IPS-15b (cell line): ENCODE measurements around the gene NYAP1.

Experiments used
- H3K27me3 ChIP-seq: one replicate; pipeline ENCODE4 v1.6.1; 2013; ENCODE audit warnings: low read length; ENCODE audit not compliant: control insufficient read depth, insufficient read depth
- H3K36me3 ChIP-seq: one replicate; pipeline ENCODE4 v1.6.1; 2013; ENCODE audit warnings: low read length; ENCODE audit not compliant: control insufficient read depth, insufficient read depth
- H3K4me1 ChIP-seq: one replicate; pipeline ENCODE4 v1.6.1; 2013; ENCODE audit warnings: mild to moderate bottlenecking, low read length; ENCODE audit not compliant: control insufficient read depth, insufficient read depth
- H3K4me3 ChIP-seq: one replicate; pipeline ENCODE4 v1.5.1; 2013; ENCODE audit warnings: low read depth, low read length
- H3K9ac ChIP-seq: one replicate; pipeline ENCODE4 v1.6.1; 2013; ENCODE audit warnings: low read depth, mild to moderate bottlenecking, low read length
- H3K9me3 ChIP-seq: one replicate; pipeline ENCODE4 v1.6.1; 2013; ENCODE audit warnings: mild to moderate bottlenecking, low read length; ENCODE audit not compliant: control insufficient read depth, insufficient read depth

The NYAP1 gene

DNA sequence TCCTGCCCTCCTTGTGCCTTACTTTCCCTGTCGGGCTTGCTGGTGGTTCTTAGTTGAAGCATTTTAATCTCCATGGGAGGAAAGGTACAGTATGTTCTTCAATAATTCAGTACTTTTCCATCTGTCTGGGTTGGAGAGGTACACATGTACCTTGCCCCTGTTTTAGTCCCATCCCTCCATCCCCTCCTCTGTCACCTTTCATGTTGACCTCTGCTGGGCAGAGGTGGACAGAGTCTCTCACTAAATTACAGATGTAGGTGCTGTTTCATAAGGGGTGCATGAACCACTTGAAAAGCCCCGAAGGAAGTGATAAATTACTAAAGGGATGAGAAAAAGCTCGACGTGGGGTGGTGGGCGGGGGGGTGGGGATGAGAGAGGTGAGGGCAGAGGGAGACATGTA lies 60.7 kb downstream of the NYAP1 start:
- Histone ChIP-seq H3K36me3 (no peaks in the 10 kb centered on the region), H3K4me3 (no peak overlapping the region), H3K4me1 (peaks cover 37% of the 10 kb centered on the region), H3K9ac (no peak overlapping the region), H3K9me3 (no peaks in the 10 kb centered on the region), H3K27me3 (peaks cover 6% of the 10 kb centered on the region)
